ENCODE results near the gene TCTN1. TPM values are rescaled to one million over a fixed set of nuclear protein-coding genes. Genes with fewer than 3 reads are reported as not detected.
"Not testable (repeated sequence)": the region's sequence is repeated elsewhere in the genome, so short reads cannot be mapped to it uniquely, and the experiment has no call there.

The TCTN1 gene
- polyA plus RNA-seq, 3 donors: 9.5 to 14.3 (median 13.7) TPM

- H3K27ac ChIP-seq (ENCODE audit: low read depth, low read length): no peak overlapping the region
- 77 to 86% (median 82%) methylated on average over 4 of the region's 4 CpGs for WGBS, 3 donors
Measured at GRCh38 chr12:110619534-110619953, 5.6 kb downstream of the TCTN1 start.

- H3K27ac ChIP-seq (ENCODE audit: low read depth, low read length): no peak overlapping the region
- 82 to 98% (median 86%) methylated on average over 3 of the region's 3 CpGs for WGBS, 3 donors
Measured at GRCh38 chr12:110622582-110622981, 8.7 kb downstream of the TCTN1 start.

DNA sequence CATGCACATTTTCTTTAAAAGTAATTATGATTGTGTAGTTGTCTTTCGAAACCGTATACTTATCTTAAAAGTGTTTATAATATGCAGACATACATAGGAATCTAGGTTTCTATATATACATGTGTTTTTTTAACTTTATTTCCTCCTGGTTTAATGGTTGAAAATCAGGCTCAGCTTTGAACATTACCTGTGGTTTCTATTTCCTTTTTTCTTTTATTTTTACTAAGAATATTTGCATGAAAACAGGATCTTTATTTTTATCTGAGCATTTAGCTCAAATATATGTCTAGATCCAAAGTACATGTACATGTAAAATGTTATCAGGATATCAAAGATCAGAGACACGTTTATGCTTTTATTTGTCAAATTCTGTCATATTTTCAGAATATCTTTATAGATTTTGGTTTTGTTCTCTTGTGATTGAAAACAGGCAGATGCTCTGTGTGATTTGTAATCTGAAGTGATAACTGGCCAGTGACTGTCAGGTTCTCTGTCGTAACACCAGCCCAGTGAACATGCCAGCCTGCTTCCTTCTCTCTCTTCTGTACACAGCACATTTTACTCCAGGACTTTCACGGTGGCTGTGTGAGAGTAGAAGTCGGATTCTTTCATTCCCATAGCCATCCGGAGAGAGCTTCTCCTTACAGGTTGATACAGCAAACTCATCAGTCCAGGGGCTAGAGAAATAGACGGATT is 13.7 kb downstream of the TCTN1 start:
- WGBS, 3 donors: 69 to 84% (median 72%) methylated on average over 8 of the region's 8 CpGs
- no peak overlapping the region for H3K27ac ChIP-seq (ENCODE audit: low read depth, low read length)

DNA sequence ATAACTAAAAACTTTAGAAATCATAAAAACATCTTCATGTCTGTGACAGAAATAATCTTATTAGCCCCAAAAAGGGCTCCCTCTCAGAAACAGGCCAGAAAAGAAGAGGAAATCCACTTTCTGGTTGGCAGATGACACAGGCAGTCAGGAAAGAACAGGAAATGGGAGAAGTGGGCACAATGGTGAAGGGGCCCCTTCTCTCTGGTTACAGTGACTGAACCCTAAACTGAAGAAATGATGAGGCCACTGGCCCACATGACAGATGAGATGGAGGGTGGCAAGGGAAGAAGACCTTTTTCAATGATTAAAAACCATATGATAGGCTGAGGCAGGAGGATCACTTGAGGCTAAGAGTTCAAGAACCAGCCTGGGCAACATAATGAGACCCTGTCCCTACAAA is 21.1 kb downstream of the TCTN1 start:
- no peak overlapping the region for H3K27ac ChIP-seq (ENCODE audit: low read depth, low read length)

DNA sequence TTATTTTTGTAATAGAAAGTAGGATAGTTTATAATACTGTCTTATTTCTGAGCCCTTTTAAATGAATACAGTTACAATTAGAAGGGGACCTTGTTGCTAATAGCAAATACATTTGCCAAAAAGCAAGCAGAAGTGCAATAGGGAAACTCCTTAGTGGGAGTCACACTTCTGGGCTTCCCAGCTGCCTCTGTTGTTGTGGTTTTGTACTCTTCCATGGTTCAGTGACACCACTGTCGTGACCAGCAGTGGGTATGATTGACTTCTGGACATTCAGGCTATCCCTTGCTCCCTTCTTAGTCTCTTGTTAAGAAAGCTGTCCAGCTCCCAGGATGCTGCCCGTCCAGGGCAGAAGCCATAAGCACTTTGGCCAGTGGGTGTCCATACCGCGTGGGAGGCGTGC is 22.6 kb downstream of the TCTN1 start:
- H3K27ac ChIP-seq (ENCODE audit: low read depth, low read length): no peak overlapping the region
- WGBS, 3 donors: 91 to 97% (median 95%) methylated on average over 5 of the region's 5 CpGs

- WGBS, 3 donors: 68 to 80% (median 76%) methylated on average over 3 of the region's 3 CpGs
Measured at GRCh38 chr12:110637869-110638441, 24.0 kb downstream of the TCTN1 start.

DNA sequence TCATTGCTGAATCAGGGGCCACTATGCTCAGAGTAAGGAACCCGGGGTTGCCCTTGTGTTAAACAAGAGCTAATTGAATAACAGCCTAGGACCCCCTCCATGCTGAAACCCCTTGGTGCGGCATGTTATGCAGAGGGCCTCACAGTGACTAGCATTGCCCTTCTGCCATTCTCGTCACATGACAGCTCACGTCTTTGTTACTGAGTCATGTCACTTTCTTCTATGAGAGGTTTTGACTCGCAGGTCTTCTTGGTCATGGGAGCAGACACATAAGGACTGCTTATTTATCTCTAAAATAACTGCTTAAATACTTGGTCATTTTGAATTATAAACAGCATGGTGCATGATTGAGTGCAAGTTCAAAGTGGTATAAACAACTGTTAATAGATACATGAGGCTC is 24.9 kb downstream of the TCTN1 start:
- H3K27ac ChIP-seq (ENCODE audit: low read depth, low read length): no peak overlapping the region
- 89 to 93% (median 92%) methylated on average over 5 of the region's 5 CpGs for WGBS, 3 donors

More at GRCh38 chr12:110637869-110638441, 24.0 kb downstream of the TCTN1 start:
- no peak overlapping the region for H3K27ac ChIP-seq (ENCODE audit: low read depth, low read length)

DNA sequence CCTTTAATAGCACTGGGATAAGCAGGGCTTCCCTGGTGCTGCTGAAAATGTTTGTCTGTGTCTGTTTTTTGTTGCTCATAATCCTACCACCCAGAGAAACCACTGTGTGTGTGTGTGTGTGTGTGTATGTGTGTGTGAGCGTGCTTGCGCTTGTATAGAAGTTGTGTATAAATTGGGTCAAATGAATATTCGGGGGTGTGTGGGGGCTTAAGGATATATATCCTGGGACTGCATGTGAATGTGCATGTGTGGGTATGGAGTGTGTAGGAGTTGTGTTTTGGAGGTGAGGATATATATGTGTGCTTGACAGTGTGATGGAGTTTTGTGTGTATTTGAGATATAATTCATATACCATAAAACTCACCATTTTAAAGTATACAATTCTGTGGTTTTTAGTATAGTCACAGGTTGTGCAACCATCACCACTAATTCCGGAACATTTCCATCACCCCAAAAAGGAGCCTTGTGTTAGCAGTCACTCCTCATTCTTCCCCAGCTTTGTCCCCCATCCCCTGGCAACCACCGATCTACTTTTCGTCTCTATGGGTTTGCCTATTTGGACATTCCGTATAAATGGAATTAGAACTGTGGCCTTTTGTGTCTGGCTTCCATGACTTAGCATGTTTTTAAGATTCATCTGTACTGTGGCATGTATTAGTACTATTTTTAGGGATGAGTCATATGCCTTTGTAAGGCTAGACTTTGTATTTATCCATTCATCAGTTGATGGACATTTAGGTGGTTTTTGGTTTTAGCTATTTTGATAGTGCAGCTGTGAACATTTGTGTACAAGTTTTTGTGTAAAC is 25.6 kb downstream of the TCTN1 start:
- H3K27ac ChIP-seq (ENCODE audit: low read depth, low read length): no peak overlapping the region

DNA sequence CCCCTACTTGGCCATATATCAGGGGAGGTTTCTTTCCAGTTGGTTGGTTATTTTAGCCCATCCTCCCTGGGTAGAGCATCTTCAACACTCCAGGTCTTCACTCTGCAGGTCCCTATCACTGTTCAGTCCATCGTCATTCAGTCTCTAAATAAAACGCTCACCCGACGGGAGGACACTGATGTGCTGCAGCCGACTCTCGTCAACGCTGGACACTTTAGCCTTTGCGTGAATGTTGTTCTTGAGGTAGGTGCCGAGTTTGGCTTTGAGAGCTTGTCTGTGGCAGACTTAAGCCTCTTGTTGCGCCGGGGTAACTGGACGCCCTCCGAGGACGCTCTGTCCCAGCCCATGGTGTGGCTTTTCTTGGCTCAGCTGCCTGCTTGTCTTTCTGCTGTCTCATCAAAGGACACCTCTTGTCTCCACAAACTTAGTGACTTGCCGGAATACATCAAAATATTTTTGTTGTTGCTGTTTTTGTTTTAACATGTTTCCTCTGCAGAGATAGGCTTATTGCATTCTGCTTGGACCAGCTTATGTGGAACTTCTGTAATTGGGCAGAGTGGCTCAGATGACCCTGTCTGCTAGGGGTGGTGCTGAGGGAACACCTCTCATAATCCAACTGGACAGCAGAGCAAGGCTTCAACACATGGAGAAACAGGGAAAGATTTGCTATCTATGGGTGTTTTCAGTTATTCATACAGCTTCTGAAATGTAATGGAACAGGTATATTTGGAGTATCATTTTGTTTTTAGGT is 26.5 kb downstream of the TCTN1 start:
- H3K27ac ChIP-seq (ENCODE audit: low read depth, low read length): no peak overlapping the region
- WGBS, 3 donors: 93 to 96% (median 94%) methylated on average over 15 of the region's 15 CpGs

More for the DNA sequence above, 25.6 kb downstream of the TCTN1 start:
- 77 to 92% (median 80%) methylated on average over 7 of the region's 7 CpGs for WGBS, 3 donors

- WGBS, 3 donors: 34 to 69% (median 49%) methylated on average over 7 of the region's 7 CpGs
- H3K27ac ChIP-seq (ENCODE audit: low read depth, low read length): no peak overlapping the region
Measured at GRCh38 chr12:110641521-110641920, 27.6 kb downstream of the TCTN1 start.

- H3K27ac ChIP-seq (ENCODE audit: low read depth, low read length): no peak overlapping the region
- WGBS, 3 donors: 44 to 73% (median 57%) methylated on average over 7 of the region's 7 CpGs
Measured at GRCh38 chr12:110647631-110648040, 33.7 kb downstream of the TCTN1 start.

GRCh38 chr12:110649341-110649847 is 35.5 kb downstream of the TCTN1 start:
- no peak overlapping the region for H3K27ac ChIP-seq (ENCODE audit: low read depth, low read length)
- WGBS, 3 donors: 69 to 83% (median 71%) methylated on average over 11 of the region's 11 CpGs

- H3K27ac ChIP-seq (ENCODE audit: low read depth, low read length): not testable (repeated sequence)
- WGBS, 3 donors: 90 to 95% (median 92%) methylated on average over 10 of the region's 10 CpGs
Measured at GRCh38 chr12:110654238-110654637, 40.3 kb downstream of the TCTN1 start.

DNA sequence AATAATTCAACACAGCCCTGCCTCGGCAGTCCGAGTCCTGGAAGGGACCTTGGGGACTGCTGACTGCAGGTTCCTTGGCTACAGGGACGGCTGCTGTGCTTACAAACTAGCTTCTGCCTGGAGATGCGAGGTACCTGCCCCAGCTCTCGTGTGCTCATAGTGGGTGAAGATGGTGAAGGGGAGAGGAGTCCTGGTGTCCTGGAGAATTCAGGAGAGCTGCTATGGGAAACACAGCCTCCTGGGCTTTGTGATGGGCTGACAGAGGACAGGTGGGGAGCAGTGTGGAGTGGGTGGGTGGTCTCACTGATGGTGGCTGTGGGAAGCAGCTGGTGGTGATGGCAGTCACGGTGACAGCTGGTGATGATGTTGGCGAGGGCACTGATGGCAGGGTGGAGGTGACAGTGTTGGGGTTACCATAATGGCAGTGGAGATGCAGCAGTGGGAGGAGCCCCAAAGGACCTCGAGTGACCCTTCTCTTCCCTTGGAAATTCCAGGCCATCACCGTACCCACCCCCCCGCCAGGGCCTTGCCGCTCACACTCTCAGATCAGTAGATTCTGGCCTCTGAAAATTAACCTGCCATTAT is 42.2 kb downstream of the TCTN1 start:
- no peak overlapping the region for H3K27ac ChIP-seq (ENCODE audit: low read depth, low read length)
- WGBS, 3 donors: 85 to 94% (median 91%) methylated on average over 11 of the region's 11 CpGs

- H3K27ac ChIP-seq (ENCODE audit: low read depth, low read length): no peak overlapping the region
- WGBS, 3 donors: 68 to 75% (median 73%) methylated on average over 9 of the region's 9 CpGs
Measured at GRCh38 chr12:110657747-110658146, 43.8 kb downstream of the TCTN1 start.

DNA sequence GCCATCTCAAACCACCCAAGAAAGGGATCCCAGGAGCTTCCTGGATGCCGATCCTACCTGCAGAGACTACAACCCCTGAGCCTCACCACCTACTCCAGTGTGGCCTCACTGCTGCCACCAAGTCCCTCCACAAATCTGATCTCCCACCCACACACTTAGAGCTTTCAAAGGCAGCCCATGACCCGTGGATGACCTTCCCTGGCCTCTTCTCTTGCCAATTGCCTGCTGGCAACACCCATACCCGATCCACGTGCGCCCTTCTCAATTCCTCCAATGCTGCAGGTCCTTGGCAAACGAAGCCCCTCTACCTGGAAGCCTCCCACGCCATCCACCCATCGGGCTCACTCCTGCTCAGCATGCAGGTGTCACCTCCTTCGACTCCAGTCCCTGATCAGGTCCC is 44.3 kb downstream of the TCTN1 start:
- 80 to 81% (median 81%) methylated on average over 9 of the region's 9 CpGs for WGBS, 3 donors
- H3K27ac ChIP-seq (ENCODE audit: low read depth, low read length): no peak overlapping the region

DNA sequence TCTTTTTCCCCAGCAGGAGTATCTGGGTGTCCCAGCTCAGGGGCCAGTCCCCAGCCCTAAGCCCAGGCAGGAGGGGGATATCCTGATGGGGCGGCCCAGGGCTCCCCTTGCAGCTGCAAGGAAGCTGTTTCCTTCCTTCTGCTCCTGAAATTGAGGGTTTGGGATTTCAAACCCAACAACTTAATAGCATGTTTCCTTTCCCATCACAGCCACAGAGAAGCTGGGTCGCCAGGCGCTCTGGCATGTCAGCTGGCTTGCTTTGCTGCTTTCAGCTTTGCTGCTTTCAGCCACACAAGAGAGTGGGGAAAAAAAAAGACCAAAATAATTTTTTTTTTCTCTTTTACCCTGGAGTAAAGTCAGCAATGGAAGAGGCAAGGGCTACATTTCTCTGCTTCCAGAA is 44.9 kb downstream of the TCTN1 start:
- no peak overlapping the region for H3K27ac ChIP-seq (ENCODE audit: low read depth, low read length)
- 63 to 70% (median 65%) methylated on average over 3 of the region's 3 CpGs for WGBS, 3 donors

GRCh38 chr12:110661337-110661972 is 47.5 kb downstream of the TCTN1 start:
- 45 to 74% (median 55%) methylated on average over 23 of the region's 23 CpGs for WGBS, 3 donors
- H3K27ac ChIP-seq (ENCODE audit: low read depth, low read length): no peak overlapping the region
